Liver (tissue), 9 donors: Measurements from ENCODE around the gene UBE2R2. TPM values are rescaled to one million over a fixed set of nuclear protein-coding genes. Genes with fewer than 3 reads are reported as not detected.

Experiments used
- DNase-seq: peaks from one replicate; pipeline ENCODE4 v3.0.0-alpha.2; 2017; ENCODE audit warnings: low spot score
- H3K27ac ChIP-seq, 2 donors: one replicate each; pipeline ENCODE4 v1.7.0; 2013; ENCODE audit warnings: inconsistent platforms in 2 of 2, low read length in 2 of 2, control low read depth in 1 of 2, low read depth in 1 of 2, mild to moderate bottlenecking in 1 of 2
- H3K27me3 ChIP-seq, 4 donors: one replicate each; pipeline versions ENCODE4 v1.6.1 to v1.7.0; 2013; ENCODE audit warnings: low read length in 3 of 4, inconsistent platforms in 1 of 4, mild to moderate bottlenecking in 1 of 4, moderate library complexity in 1 of 4; ENCODE audit not compliant: control insufficient read depth in 4 of 4, insufficient read depth in 4 of 4
- H3K36me3 ChIP-seq, 4 donors: one replicate each; pipeline versions ENCODE4 v1.6.1 to v1.7.0; 2013; ENCODE audit warnings: low read length in 3 of 4, mild to moderate bottlenecking in 3 of 4, low read depth in 1 of 4, moderate library complexity in 1 of 4; ENCODE audit not compliant: control insufficient read depth in 4 of 4, insufficient read depth in 3 of 4
- H3K4me1 ChIP-seq, 4 donors: one replicate each; pipeline versions ENCODE4 v1.6.1 to v1.7.0; 2013; ENCODE audit warnings: low read length in 3 of 4, mild to moderate bottlenecking in 3 of 4, moderate library complexity in 1 of 4; ENCODE audit not compliant: control insufficient read depth in 4 of 4, insufficient read depth in 4 of 4
- H3K4me3 ChIP-seq, 3 donors: one replicate each; pipeline versions ENCODE4 v1.6.1 to v1.7.0; 2013; ENCODE audit warnings: low read length in 3 of 3, control low read depth in 1 of 3, low read depth in 1 of 3, mild to moderate bottlenecking in 1 of 3
- H3K9ac ChIP-seq, 2 donors: one replicate each; pipeline ENCODE4 v1.7.0; 2013; ENCODE audit warnings: low read length in 2 of 2, mild to moderate bottlenecking in 2 of 2, moderate library complexity in 2 of 2, control low read depth in 1 of 2, low read depth in 1 of 2
- H3K9me3 ChIP-seq, 4 donors: one replicate each; pipeline versions ENCODE4 v1.6.1 to v1.7.0; 2013; ENCODE audit warnings: low read length in 3 of 4; ENCODE audit not compliant: control insufficient read depth in 4 of 4
- ATF3 ChIP-seq: IDR thresholded peaks from 2 replicates; pipeline ENCODE4 v1.6.1; 2016; ENCODE audit warnings: antibody characterized with exemption
- CTCF ChIP-seq: fragments of 150-350 bp; IDR thresholded peaks from 2 replicates; pipeline ENCODE4 v1.5.1; 2017; ENCODE audit warnings: improper control_type of control experiment, low read depth, low read length; ENCODE audit not compliant: missing input control
- EGR1 ChIP-seq, 2 donors: IDR thresholded peaks; 2 replicates each; pipeline ENCODE4 v1.6.1; 2016 to 2018; ENCODE audit warnings: antibody characterized with exemption in 2 of 2, low read depth in 2 of 2
- FOXA2 ChIP-seq: IDR thresholded peaks from 2 replicates; pipeline ENCODE4 v1.6.1; 2016; ENCODE audit warnings: antibody characterized with exemption
- GABPA ChIP-seq, 2 donors: IDR thresholded peaks in 1 of 2; conservative IDR thresholded peaks in 1 of 2; 2 replicates each; pipeline ENCODE4 v1.6.1; 2016; ENCODE audit warnings: antibody characterized with exemption in 2 of 2, mild to moderate bottlenecking in 1 of 2, moderate library complexity in 1 of 2
- HNF4A ChIP-seq, 2 donors: conservative IDR thresholded peaks; 2 replicates each; pipeline ENCODE4 v1.6.1; 2016; ENCODE audit warnings: antibody characterized with exemption in 2 of 2, mild to moderate bottlenecking in 2 of 2
- HNF4G ChIP-seq: IDR thresholded peaks from 2 replicates; pipeline ENCODE4 v1.6.1; 2016; ENCODE audit warnings: antibody characterized with exemption
- JUND ChIP-seq, 2 donors: IDR thresholded peaks; 2 replicates each; pipeline ENCODE4 v1.6.1; 2016; ENCODE audit warnings: antibody characterized with exemption in 2 of 2
- MAX ChIP-seq: IDR thresholded peaks from 2 replicates; pipeline ENCODE4 v1.6.1; 2016; ENCODE audit warnings: antibody characterized with exemption
- RAD21 ChIP-seq, 2 donors: IDR thresholded peaks; 2 replicates each; pipeline ENCODE4 v1.6.1; 2016; ENCODE audit warnings: antibody characterized with exemption in 2 of 2, mild to moderate bottlenecking in 2 of 2
- RXRA ChIP-seq, 2 donors: IDR thresholded peaks; 2 replicates each; pipeline ENCODE4 v1.6.1; 2017 to 2018; ENCODE audit warnings: antibody characterized with exemption in 2 of 2, mild to moderate bottlenecking in 1 of 2
- SP1 ChIP-seq: IDR thresholded peaks from 2 replicates; pipeline ENCODE4 v1.6.1; 2018; ENCODE audit warnings: antibody characterized with exemption, mild to moderate bottlenecking
- TAF1 ChIP-seq: conservative IDR thresholded peaks from 2 replicates; pipeline ENCODE4 v1.6.1; 2016; ENCODE audit warnings: antibody characterized with exemption, mild to moderate bottlenecking
- YY1 ChIP-seq: IDR thresholded peaks from 2 replicates; pipeline ENCODE4 v1.6.1; 2016; ENCODE audit warnings: antibody characterized with exemption, mild to moderate bottlenecking
- ZBTB33 ChIP-seq: IDR thresholded peaks from 2 replicates; pipeline ENCODE4 v1.6.1; 2016; ENCODE audit warnings: antibody characterized with exemption
- WGBS: extraction: QIAGEN DNeasy Blood & Tissue Kit; methylation state at CpG from one replicate; pipeline ENCODE4 v1.1.7; 2013; 5-methylcytosine and 5-hydroxymethylcytosine counted together
- polyA plus RNA-seq, 2 donors: library from polyadenylated mRNA; stranded (reverse) in 1 of 2; unstranded in 1 of 2; fragments of 200-250 nt in 1 of 2; fragments of >200 nt in 1 of 2; fragmentation: Nextera tagmentation in 1 of 2; extraction: Ambion mirVana in 1 of 2; gene quantifications; one replicate each; pipeline versions ENCODE4 v1.2.1 to v1.2.3, GENCODE V29; 2013 to 2015
- total RNA-seq, 2 donors: library from RNA; depleted of rRNA; stranded (reverse); fragments of >200 nt; gene quantifications; one replicate each; pipeline ENCODE4 v1.2.3, GENCODE V29; 2014
- donor health status: healthy.
- donor health status: healthy.
- donor health status: healthy.
- donor health status: healthy.
- donor health status: healthy.

UBE2R2 gene
- total and polyA plus RNA-seq, 4 donors, result 10.8 to 15.0 (median 14.2) TPM

GRCh38 chr9:33923998-33924701, 107.2 kb downstream of the UBE2R2 start:
- peaks cover 13 to 69% (median 24%) of the 10 kb centered on the region in 4 donors for H3K36me3 ChIP-seq

GRCh38 chr9:33924978-33925797, 108.2 kb downstream of the UBE2R2 start:
- H3K4me3 ChIP-seq, result no peak overlapping the region
- no peak overlapping the region for H3K9ac ChIP-seq
- WGBS, result 60% methylated on average over 17 of the region's 17 CpGs
- H3K27ac ChIP-seq, result no peak overlapping the region
- no peaks in the 10 kb centered on the region for H3K27me3 ChIP-seq
- peaks cover 0 to 3% (median 1%) of the 10 kb centered on the region in 4 donors for H3K4me1 ChIP-seq
- no peaks in the 10 kb centered on the region for H3K9me3 ChIP-seq
- H3K36me3 ChIP-seq, result peaks cover 11 to 60% (median 21%) of the 10 kb centered on the region in 4 donors
- peak; percentile 54 for DNase-seq
- TF ChIP-seq CTCF (peak; percentile 53), EGR1 (IDR thresholded peaks at IDR 0.05; ENCODE audit: low read depth in 2 of 2) (no peak), ATF3 (no peak), ZBTB33 (no peak), TAF1 (no peak), HNF4G (no peak), SP1 (no peak), YY1 (no peak), FOXA2 (no peak), RAD21 (IDR thresholded peaks at IDR 0.05) (peak; percentile 72 to 78), HNF4A (conservative IDR thresholded peaks at IDR 0.05) (no peak), MAX (no peak)

More at GRCh38 chr9:33923998-33924701, 107.2 kb downstream of the UBE2R2 start:
- TF ChIP-seq RXRA (IDR thresholded peaks at IDR 0.05) (no peak), GABPA (IDR thresholded peaks at IDR 0.05 in 1 of 2, conservative IDR thresholded peaks at IDR 0.05 in 1 of 2) (no peak), YY1 (no peak), HNF4A (conservative IDR thresholded peaks at IDR 0.05) (no peak), FOXA2 (no peak), ATF3 (no peak), JUND (IDR thresholded peaks at IDR 0.05) (no peak), RAD21 (IDR thresholded peaks at IDR 0.05) (no peak), ZBTB33 (no peak), HNF4G (no peak), MAX (no peak)
- no peaks in the 10 kb centered on the region for H3K27me3 ChIP-seq
- H3K9me3 ChIP-seq, result no peaks in the 10 kb centered on the region
- peaks cover 0 to 3% (median 1%) of the 10 kb centered on the region in 4 donors for H3K4me1 ChIP-seq
- no peak for DNase-seq
- H3K27ac ChIP-seq, result no peak overlapping the region
- no peak overlapping the region for H3K9ac ChIP-seq
- no peak overlapping the region for H3K4me3 ChIP-seq
- WGBS, result 73% methylated on average over 14 of the region's 14 CpGs
